Measurements from ENCODE around the gene RPS21.

RPS21 gene

GRCh38 chr20:62394248-62395245, 7.6 kb downstream of the RPS21 start:
- DNase-seq (ENCODE audit: insufficient read length, low spot score) (no peak), FAIRE-seq (no peak)

- DNase-seq (ENCODE audit: insufficient read length, low spot score) (no peak), FAIRE-seq (no peak)
These were observed 8.7 kb downstream of the RPS21 start for GRCh38 chr20:62395311-62396242.

- FAIRE-seq = no peak
These were observed 9.7 kb downstream of the RPS21 start for GRCh38 chr20:62396367-62397239.

GRCh38 chr20:62398120-62398821, 11.4 kb downstream of the RPS21 start:
- DNase-seq (ENCODE audit: insufficient read length, low spot score) = no peak

More at GRCh38 chr20:62396367-62397239, 9.7 kb downstream of the RPS21 start:
- DNase-seq (ENCODE audit: insufficient read length, low spot score) = no peak

GRCh38 chr20:62400021-62400420, 13.1 kb downstream of the RPS21 start:
- no peak for FAIRE-seq
- DNase-seq (ENCODE audit: insufficient read length, low spot score) = no peak

More at GRCh38 chr20:62398120-62398821, 11.4 kb downstream of the RPS21 start:
- no peak for FAIRE-seq

GRCh38 chr20:62400541-62400940, 13.6 kb downstream of the RPS21 start:
- FAIRE-seq (no peak), DNase-seq (ENCODE audit: insufficient read length, low spot score) (no peak)

- DNase-seq (ENCODE audit: insufficient read length, low spot score) = no peak
- no peak for FAIRE-seq
These were observed 14.5 kb downstream of the RPS21 start for GRCh38 chr20:62401331-62401779.

- no peak for DNase-seq (ENCODE audit: insufficient read length, low spot score)
- no peak for FAIRE-seq
These were observed 15.7 kb downstream of the RPS21 start for GRCh38 chr20:62402456-62403150.

GRCh38 chr20:62403331-62403730, 16.4 kb downstream of the RPS21 start:
- FAIRE-seq = no peak
- no peak for DNase-seq (ENCODE audit: insufficient read length, low spot score)

- FAIRE-seq (no peak), DNase-seq (ENCODE audit: insufficient read length, low spot score) (no peak)
These were observed 17.3 kb downstream of the RPS21 start for GRCh38 chr20:62404112-62404665.

- FAIRE-seq (no peak), DNase-seq (ENCODE audit: insufficient read length, low spot score) (no peak)
These were observed 17.8 kb downstream of the RPS21 start for GRCh38 chr20:62404761-62405107.

- FAIRE-seq (no peak), DNase-seq (ENCODE audit: insufficient read length, low spot score) (no peak)
These were observed 18.4 kb downstream of the RPS21 start for GRCh38 chr20:62405108-62405980.

- DNase-seq (ENCODE audit: insufficient read length, low spot score) = no peak
- no peak for FAIRE-seq
These were observed 19.1 kb downstream of the RPS21 start for GRCh38 chr20:62405981-62406513.

GRCh38 chr20:62406635-62407176, 19.8 kb downstream of the RPS21 start:
- FAIRE-seq (no peak), DNase-seq (ENCODE audit: insufficient read length, low spot score) (no peak)

- DNase-seq (ENCODE audit: insufficient read length, low spot score) (peak; percentile 100), FAIRE-seq (peak; percentile 62)
These were observed 20.5 kb downstream of the RPS21 start, which contains the start of gene CABLES2 for GRCh38 chr20:62407221-62407992. Gene CABLES2 (minus strand): TSS chr20:62407285. CDS start chr20:62407276, 9 bp downstream.

- no peak for DNase-seq (ENCODE audit: insufficient read length, low spot score)
- FAIRE-seq = no peak
These were observed 21.2 kb downstream of the RPS21 start for GRCh38 chr20:62408055-62408454.

Measured in GM19239 (cell line).